Trophoblast cell (in vitro differentiated cells and primary cell): Measurements from ENCODE around the gene ALDH2.

ENCODE experiments used
- DNase-seq, 2 donors: peaks; one replicate each; pipeline ENCODE4 v3.0.0-alpha.2; 2016
- H2AFZ ChIP-seq: 2 replicates; pipeline ENCODE4 v1.6.1; 2013; ENCODE audit warnings: low read length, moderate library complexity, mild to moderate bottlenecking; ENCODE audit not compliant: insufficient read depth, poor library complexity
- H2AK5ac ChIP-seq: 2 replicates; pipeline ENCODE4 v1.6.1; 2013; ENCODE audit warnings: mild to moderate bottlenecking, low read length
- H2BK120ac ChIP-seq: 2 replicates; pipeline ENCODE4 v1.6.1; 2013; ENCODE audit warnings: low read length, mild to moderate bottlenecking, moderate library complexity; ENCODE audit not compliant: insufficient read depth, poor library complexity
- H2BK12ac ChIP-seq: 2 replicates; pipeline ENCODE4 v1.6.1; 2013; ENCODE audit warnings: mild to moderate bottlenecking, low read length, moderate library complexity
- H2BK5ac ChIP-seq: 2 replicates; pipeline ENCODE4 v1.6.1; 2013; ENCODE audit warnings: low read length, low read depth, moderate library complexity, mild to moderate bottlenecking; ENCODE audit not compliant: poor library complexity
- H3K14ac ChIP-seq: 2 replicates; pipeline ENCODE4 v1.6.1; 2013; ENCODE audit warnings: mild to moderate bottlenecking, low read length
- H3K18ac ChIP-seq: 2 replicates; pipeline ENCODE4 v1.6.1; 2013; ENCODE audit warnings: mild to moderate bottlenecking, low read length
- H3K23ac ChIP-seq: 2 replicates; pipeline ENCODE4 v1.6.1; 2013; ENCODE audit warnings: low read length
- H3K27ac ChIP-seq: 2 replicates; pipeline ENCODE4 v1.5.1; 2013; ENCODE audit warnings: low read depth, mild to moderate bottlenecking, inconsistent platforms, low read length, moderate library complexity
- H3K27me3 ChIP-seq: 2 replicates; pipeline ENCODE4 v1.6.1; 2013; ENCODE audit warnings: inconsistent platforms, mild to moderate bottlenecking, low read length, moderate library complexity; ENCODE audit not compliant: insufficient read depth
- H3K36me3 ChIP-seq, 2 experiments: 1 replicate in 1 of 2; 2 replicates in 1 of 2; pipeline ENCODE4 v1.6.1; 2013; ENCODE audit warnings: low read length in 2 of 2, mild to moderate bottlenecking in 2 of 2, moderate library complexity in 1 of 2; ENCODE audit not compliant: insufficient read depth in 2 of 2, control insufficient read depth in 1 of 2
- H3K4ac ChIP-seq: 2 replicates; pipeline ENCODE4 v1.6.1; 2013; ENCODE audit warnings: low read depth, mild to moderate bottlenecking, low read length, moderate library complexity
- H3K4me1 ChIP-seq, 2 experiments: 1 replicate in 1 of 2; 2 replicates in 1 of 2; pipeline ENCODE4 v1.6.1; 2013; ENCODE audit warnings: low read length in 2 of 2, mild to moderate bottlenecking in 2 of 2, moderate library complexity in 1 of 2; ENCODE audit not compliant: insufficient read depth in 2 of 2, control insufficient read depth in 1 of 2
- H3K4me2 ChIP-seq: 2 replicates; pipeline ENCODE4 v1.6.1; 2013; ENCODE audit warnings: inconsistent platforms, mild to moderate bottlenecking, low read length, moderate library complexity
- H3K4me3 ChIP-seq: 2 replicates; pipeline ENCODE4 v1.5.1; 2013; ENCODE audit warnings: mild to moderate bottlenecking, low read depth, low read length, inconsistent platforms
- H3K79me1 ChIP-seq: one replicate; pipeline ENCODE4 v1.6.1; 2013; ENCODE audit warnings: low read length
- H3K79me2 ChIP-seq: 2 replicates; pipeline ENCODE4 v1.6.1; 2013; ENCODE audit warnings: low read length, mild to moderate bottlenecking; ENCODE audit not compliant: control insufficient read depth, insufficient read depth, poor library complexity
- H3K9ac ChIP-seq: 2 replicates; pipeline ENCODE4 v1.6.1; 2013; ENCODE audit warnings: mild to moderate bottlenecking, low read length
- H3K9me3 ChIP-seq: 2 replicates; pipeline ENCODE4 v1.6.1; 2013; ENCODE audit warnings: low read depth, mild to moderate bottlenecking, control low read depth, inconsistent platforms, low read length; ENCODE audit not compliant: insufficient read depth
- H4K12ac ChIP-seq: 2 replicates; pipeline ENCODE4 v1.6.1; 2013; ENCODE audit warnings: low read depth, mild to moderate bottlenecking, low read length, moderate library complexity
- H4K8ac ChIP-seq: 2 replicates; pipeline ENCODE4 v1.6.1; 2013; ENCODE audit warnings: low read depth, mild to moderate bottlenecking, low read length, moderate library complexity
- H4K91ac ChIP-seq: one replicate; pipeline ENCODE4 v1.6.1; 2013; ENCODE audit warnings: low read depth, mild to moderate bottlenecking, low read length, moderate library complexity
- WGBS: extraction: QIAGEN DNeasy Blood & Tissue Kit; methylation state at CpG from one replicate; pipeline ENCODE4 v1.1.7; 2013; ENCODE audit warnings: missing lambda C conversion rate; ENCODE audit not compliant: insufficient read length, insufficient coverage; ENCODE audit errors: extremely low coverage; 5-methylcytosine and 5-hydroxymethylcytosine counted together

ALDH2 gene

DNA sequence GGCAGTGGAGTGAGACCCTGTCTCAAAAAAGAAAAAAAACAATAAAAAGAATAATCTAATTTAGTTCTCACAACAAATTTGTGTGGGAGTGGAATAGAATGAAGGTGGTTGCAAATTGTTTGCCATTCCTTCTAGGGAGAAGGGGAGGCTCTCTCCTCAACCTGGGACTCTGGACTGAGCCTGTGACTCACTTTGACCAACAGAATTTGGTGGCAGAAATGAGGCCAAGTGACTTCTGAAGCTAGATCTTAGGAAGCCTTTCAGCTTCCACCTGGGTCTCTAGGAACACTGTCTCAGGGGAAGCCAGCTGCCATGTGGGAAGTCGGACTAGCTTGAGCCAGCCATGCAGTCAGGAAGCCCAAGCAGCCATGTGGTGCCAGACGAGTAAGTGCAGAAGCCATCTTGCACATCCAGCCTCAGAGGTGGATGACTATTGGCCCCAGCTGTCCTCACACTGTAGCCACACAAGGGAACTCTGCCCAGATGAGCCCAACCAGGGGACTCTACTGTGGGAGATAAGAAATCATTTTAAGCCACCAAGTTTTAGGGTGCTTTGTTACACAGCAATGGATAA, 14.4 kb downstream of the ALDH2 start:
- Histone ChIP-seq H3K27ac (no peak overlapping the region), H2BK5ac (no peak overlapping the region), H3K14ac (no peak overlapping the region), H2AFZ (no peak overlapping the region), H4K8ac (no peak overlapping the region), H2BK120ac (no peak overlapping the region), H3K23ac (no peak overlapping the region), H3K36me3 (peaks cover 41 to 44% of the 10 kb centered on the region in 2 experiments), H3K4me1 (peaks cover 2 to 5% of the 10 kb centered on the region in 2 experiments), H2BK12ac (no peak overlapping the region), H4K91ac (no peak overlapping the region), H3K27me3 (no peaks in the 10 kb centered on the region), H3K18ac (no peak overlapping the region), H2AK5ac (no peak overlapping the region), H3K4ac (no peak overlapping the region), H3K9me3 (peaks cover 3% of the 10 kb centered on the region), H3K4me3 (no peak overlapping the region), H3K9ac (no peak overlapping the region), H3K79me2 (no peaks in the 10 kb centered on the region), H3K4me2 (no peak overlapping the region), H4K12ac (no peak overlapping the region), H3K79me1 (peaks cover 2% of the 10 kb centered on the region)
- no peak for DNase-seq
- no CpG with 5 or more reads among the region's 2 CpGs for WGBS

DNA sequence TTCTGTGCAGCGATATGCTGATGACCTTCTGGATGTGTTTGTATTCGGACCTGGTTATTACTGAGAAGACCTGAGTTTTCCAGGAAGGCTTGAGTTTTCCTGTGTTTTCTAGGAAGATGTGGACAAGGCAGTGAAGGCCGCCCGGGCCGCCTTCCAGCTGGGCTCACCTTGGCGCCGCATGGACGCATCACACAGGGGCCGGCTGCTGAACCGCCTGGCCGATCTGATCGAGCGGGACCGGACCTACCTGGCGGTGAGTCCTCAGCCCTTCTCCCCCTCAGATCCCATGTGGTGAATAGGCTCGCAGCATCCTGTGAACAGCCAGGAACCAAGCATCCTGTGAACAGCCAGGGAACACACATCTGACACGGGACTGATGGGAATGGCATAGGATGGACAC, 16.3 kb downstream of the ALDH2 start:
- peaks cover 38 to 45% of the 10 kb centered on the region in 2 experiments for H3K36me3 ChIP-seq
- no peak overlapping the region for H3K4me3 ChIP-seq
- H4K12ac ChIP-seq, result no peak overlapping the region
- no peak overlapping the region for H4K91ac ChIP-seq
- H3K4me2 ChIP-seq, result no peak overlapping the region
- no peaks in the 10 kb centered on the region for H3K79me1 ChIP-seq
- no peak overlapping the region for H3K9ac ChIP-seq
- H2BK120ac ChIP-seq, result no peak overlapping the region
- no peak overlapping the region for H3K23ac ChIP-seq
- H3K27ac ChIP-seq, result no peak overlapping the region
- no peaks in the 10 kb centered on the region for H3K27me3 ChIP-seq
- H3K9me3 ChIP-seq, result peaks cover 3% of the 10 kb centered on the region
- H2AK5ac ChIP-seq, result no peak overlapping the region
- H3K79me2 ChIP-seq, result no peaks in the 10 kb centered on the region
- no peak overlapping the region for H2BK12ac ChIP-seq
- no peak overlapping the region for H3K18ac ChIP-seq
- no peak overlapping the region for H3K4ac ChIP-seq
- H2BK5ac ChIP-seq, result no peak overlapping the region
- DNase-seq, result no peak
- no CpG with 5 or more reads among the region's 17 CpGs for WGBS
- no peak overlapping the region for H4K8ac ChIP-seq
- no peak overlapping the region for H3K14ac ChIP-seq
- H3K4me1 ChIP-seq, result no peaks in the 10 kb centered on the region
- H2AFZ ChIP-seq, result no peak overlapping the region

DNA sequence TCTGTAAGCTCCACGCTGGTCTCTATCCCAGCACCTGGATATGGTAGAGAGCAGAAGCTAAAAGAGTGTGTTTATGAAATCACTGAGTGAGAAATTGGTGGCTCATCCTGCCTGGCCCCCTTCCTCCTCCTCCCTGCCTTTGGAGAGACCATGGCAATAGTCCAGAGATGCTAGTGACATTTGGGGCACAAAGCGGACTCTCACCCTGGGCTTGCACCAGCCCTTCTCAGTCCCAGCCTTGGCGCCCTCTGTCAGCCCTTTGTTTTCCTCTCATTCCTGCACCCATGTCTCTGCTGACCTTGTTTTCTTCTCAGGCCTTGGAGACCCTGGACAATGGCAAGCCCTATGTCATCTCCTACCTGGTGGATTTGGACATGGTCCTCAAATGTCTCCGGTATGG, 18.2 kb downstream of the ALDH2 start:
- no peak overlapping the region for H3K18ac ChIP-seq
- H3K4me2 ChIP-seq, result no peak overlapping the region
- no peak overlapping the region for H3K4me3 ChIP-seq
- no peak overlapping the region for H4K91ac ChIP-seq
- H3K23ac ChIP-seq, result no peak overlapping the region
- no peak overlapping the region for H2BK120ac ChIP-seq
- no peak overlapping the region for H2AFZ ChIP-seq
- no peak overlapping the region for H4K12ac ChIP-seq
- no peak overlapping the region for H4K8ac ChIP-seq
- no peaks in the 10 kb centered on the region for H3K4me1 ChIP-seq
- no peak overlapping the region for H2BK5ac ChIP-seq
- no CpG with 5 or more reads among the region's 4 CpGs for WGBS
- no peaks in the 10 kb centered on the region for H3K79me2 ChIP-seq
- no peak overlapping the region for H3K9ac ChIP-seq
- DNase-seq, result no peak
- no peak overlapping the region for H3K27ac ChIP-seq
- H3K36me3 ChIP-seq, result peaks cover 43 to 50% of the 10 kb centered on the region in 2 experiments
- no peak overlapping the region for H3K14ac ChIP-seq
- no peak overlapping the region for H2AK5ac ChIP-seq
- no peak overlapping the region for H3K4ac ChIP-seq
- peaks cover 3% of the 10 kb centered on the region for H3K9me3 ChIP-seq
- H2BK12ac ChIP-seq, result no peak overlapping the region
- no peaks in the 10 kb centered on the region for H3K27me3 ChIP-seq
- no peaks in the 10 kb centered on the region for H3K79me1 ChIP-seq

DNA sequence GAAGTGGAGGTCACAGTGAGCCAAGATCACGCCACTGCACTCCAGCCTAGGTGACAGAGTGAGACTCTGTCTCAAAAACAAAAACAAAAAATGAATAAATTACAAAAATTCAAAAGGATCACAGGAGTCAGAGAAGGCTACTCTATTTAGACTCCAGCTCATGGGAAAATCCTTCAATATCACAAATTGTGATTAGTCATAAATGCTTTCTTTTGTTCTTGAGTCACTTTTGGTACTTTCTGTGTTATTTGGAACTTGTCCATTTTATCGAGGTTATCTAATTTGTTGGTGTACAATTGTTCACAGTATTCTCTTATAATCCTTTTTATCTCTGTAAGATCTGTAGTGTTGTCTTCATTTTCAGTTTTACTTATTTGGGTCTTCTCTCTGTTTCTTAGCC, 18.9 kb downstream of the ALDH2 start:
- H3K4me2 ChIP-seq, result no peak overlapping the region
- H2BK5ac ChIP-seq, result no peak overlapping the region
- H3K27ac ChIP-seq, result no peak overlapping the region
- no peak overlapping the region for H2AFZ ChIP-seq
- DNase-seq, result no peak
- WGBS, result no CpG with 5 or more reads among the region's 2 CpGs
- no peak overlapping the region for H3K9ac ChIP-seq
- no peaks in the 10 kb centered on the region for H3K27me3 ChIP-seq
- H4K8ac ChIP-seq, result no peak overlapping the region
- no peaks in the 10 kb centered on the region for H3K4me1 ChIP-seq
- H3K14ac ChIP-seq, result no peak overlapping the region
- H3K36me3 ChIP-seq, result peaks cover 44 to 54% of the 10 kb centered on the region in 2 experiments
- no peak overlapping the region for H3K23ac ChIP-seq
- no peak overlapping the region for H3K4me3 ChIP-seq
- no peak overlapping the region for H2AK5ac ChIP-seq
- H3K4ac ChIP-seq, result no peak overlapping the region
- H3K9me3 ChIP-seq, result peaks cover 3% of the 10 kb centered on the region
- H4K91ac ChIP-seq, result no peak overlapping the region
- no peak overlapping the region for H2BK120ac ChIP-seq
- H4K12ac ChIP-seq, result no peak overlapping the region
- H3K79me1 ChIP-seq, result no peaks in the 10 kb centered on the region
- no peak overlapping the region for H3K18ac ChIP-seq
- no peak overlapping the region for H2BK12ac ChIP-seq
- no peaks in the 10 kb centered on the region for H3K79me2 ChIP-seq
